Activated naive CD8-positive, alpha-beta T cell treated with anti-CD3 and anti-CD28 coated beads, Interleukin-2, amount 50 U/mL, for 16 hours (primary cell): Measurements from ENCODE around the gene SSTR3.

ENCODE experiments used
- DNase-seq: peaks from one replicate; pipeline ENCODE4 v3.0.0-alpha.2; 2020; ENCODE audit warnings: low read depth, low spot score

SSTR3 gene

GRCh38 chr22:37197451-37198257, 14.6 kb downstream of the SSTR3 start:
- DNase-seq, result no peak

- DNase-seq, result no peak
Observed at GRCh38 chr22:37196539-37197450, 15.5 kb downstream of the SSTR3 start.

- DNase-seq, result no peak
Observed at GRCh38 chr22:37195921-37196320, 16.4 kb downstream of the SSTR3 start.

- DNase-seq, result no peak
Observed at GRCh38 chr22:37194750-37195149, 17.5 kb downstream of the SSTR3 start.

- no peak for DNase-seq
Observed at GRCh38 chr22:37193629-37194191, 18.6 kb downstream of the SSTR3 start.

GRCh38 chr22:37192741-37193140, 19.5 kb downstream of the SSTR3 start:
- DNase-seq, result no peak

GRCh38 chr22:37192204-37192603, 20.1 kb downstream of the SSTR3 start:
- no peak for DNase-seq

GRCh38 chr22:37190262-37190780, 22.0 kb downstream of the SSTR3 start:
- no peak for DNase-seq

- no peak for DNase-seq
Observed at GRCh38 chr22:37188901-37189466, 23.3 kb downstream of the SSTR3 start.

GRCh38 chr22:37187891-37188761, 24.2 kb downstream of the SSTR3 start, which contains the start of gene C1QTNF6:
Gene C1QTNF6 (minus strand): TSS chr22:37188247. CDS start chr22:37188213, 34 bp downstream.
- DNase-seq, result no peak

- DNase-seq, result no peak
Observed at GRCh38 chr22:37187552-37187890, 24.8 kb downstream of the SSTR3 start.

- DNase-seq, result no peak
Observed at GRCh38 chr22:37186997-37187522, 25.2 kb downstream of the SSTR3 start.

GRCh38 chr22:37186228-37186996, 25.9 kb downstream of the SSTR3 start:
- no peak for DNase-seq

- no peak for DNase-seq
Observed at GRCh38 chr22:37185646-37186227, 26.5 kb downstream of the SSTR3 start.

GRCh38 chr22:37184816-37185541, 27.3 kb downstream of the SSTR3 start:
- DNase-seq, result no peak

- DNase-seq, result no peak
Observed at GRCh38 chr22:37184380-37184755, 27.9 kb downstream of the SSTR3 start.

- DNase-seq, result no peak
Observed at GRCh38 chr22:37183432-37184379, 28.6 kb downstream of the SSTR3 start.

GRCh38 chr22:37182949-37183245, 29.4 kb downstream of the SSTR3 start:
- no peak for DNase-seq
